ENCODE measurements around the gene FBXL13.

The FBXL13 gene

DNA sequence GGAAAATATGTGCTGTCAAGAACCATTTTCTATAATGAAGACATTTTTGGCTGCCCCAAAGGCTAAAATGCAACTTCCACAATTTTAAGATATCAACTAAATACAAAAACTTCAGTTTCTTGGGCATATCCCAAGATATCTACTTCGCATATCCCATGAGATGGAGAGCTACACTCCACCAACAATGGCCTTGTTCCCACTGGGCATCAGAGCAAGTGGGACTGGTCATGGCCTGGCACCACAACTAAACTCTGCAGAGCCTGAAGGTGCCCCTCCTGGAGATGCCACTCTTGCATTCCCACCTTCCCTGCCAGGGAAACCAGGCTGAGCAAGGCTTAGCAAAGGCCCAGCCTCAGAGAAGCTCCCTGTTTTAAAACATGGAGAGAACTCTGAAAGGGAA is 237.6 kb downstream of the FBXL13 start:
- Histone ChIP-seq H3K79me2 (ENCODE audit: insufficient read depth, low read depth) (no peaks in the 10 kb centered on the region), H3K27me3 (ENCODE audit: insufficient read depth, low read depth) (no peaks in the 10 kb centered on the region), H3K27ac (no peak overlapping the region), H4K20me1 (ENCODE audit: insufficient read depth) (no peaks in the 10 kb centered on the region), H3K4me2 (peak overlapping the region; percentile 6; the same call in 1 of the 2 replicates), H3K4me3 (IDR thresholded peaks at IDR 0.05; ENCODE audit: insufficient read depth, low read depth, low read length) (no peak overlapping the region), H3K36me3 (ENCODE audit: insufficient read depth) (no peaks in the 10 kb centered on the region), H3K4me1 (ENCODE audit: low read depth, poor library complexity, severe bottlenecking) (peaks cover 96% of the 10 kb centered on the region), H3K9ac (no peak overlapping the region), H2AFZ (ENCODE audit: low read depth) (no peak overlapping the region)
- TF ChIP-seq, protein P1, sequence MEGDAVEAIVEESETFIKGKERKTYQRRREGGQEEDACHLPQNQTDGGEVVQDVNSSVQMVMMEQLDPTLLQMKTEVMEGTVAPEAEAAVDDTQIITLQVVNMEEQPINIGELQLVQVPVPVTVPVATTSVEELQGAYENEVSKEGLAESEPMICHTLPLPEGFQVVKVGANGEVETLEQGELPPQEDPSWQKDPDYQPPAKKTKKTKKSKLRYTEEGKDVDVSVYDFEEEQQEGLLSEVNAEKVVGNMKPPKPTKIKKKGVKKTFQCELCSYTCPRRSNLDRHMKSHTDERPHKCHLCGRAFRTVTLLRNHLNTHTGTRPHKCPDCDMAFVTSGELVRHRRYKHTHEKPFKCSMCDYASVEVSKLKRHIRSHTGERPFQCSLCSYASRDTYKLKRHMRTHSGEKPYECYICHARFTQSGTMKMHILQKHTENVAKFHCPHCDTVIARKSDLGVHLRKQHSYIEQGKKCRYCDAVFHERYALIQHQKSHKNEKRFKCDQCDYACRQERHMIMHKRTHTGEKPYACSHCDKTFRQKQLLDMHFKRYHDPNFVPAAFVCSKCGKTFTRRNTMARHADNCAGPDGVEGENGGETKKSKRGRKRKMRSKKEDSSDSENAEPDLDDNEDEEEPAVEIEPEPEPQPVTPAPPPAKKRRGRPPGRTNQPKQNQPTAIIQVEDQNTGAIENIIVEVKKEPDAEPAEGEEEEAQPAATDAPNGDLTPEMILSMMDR (conservative IDR thresholded peaks at IDR 0.05; ENCODE audit: low read depth, low read length), result no peak

DNA sequence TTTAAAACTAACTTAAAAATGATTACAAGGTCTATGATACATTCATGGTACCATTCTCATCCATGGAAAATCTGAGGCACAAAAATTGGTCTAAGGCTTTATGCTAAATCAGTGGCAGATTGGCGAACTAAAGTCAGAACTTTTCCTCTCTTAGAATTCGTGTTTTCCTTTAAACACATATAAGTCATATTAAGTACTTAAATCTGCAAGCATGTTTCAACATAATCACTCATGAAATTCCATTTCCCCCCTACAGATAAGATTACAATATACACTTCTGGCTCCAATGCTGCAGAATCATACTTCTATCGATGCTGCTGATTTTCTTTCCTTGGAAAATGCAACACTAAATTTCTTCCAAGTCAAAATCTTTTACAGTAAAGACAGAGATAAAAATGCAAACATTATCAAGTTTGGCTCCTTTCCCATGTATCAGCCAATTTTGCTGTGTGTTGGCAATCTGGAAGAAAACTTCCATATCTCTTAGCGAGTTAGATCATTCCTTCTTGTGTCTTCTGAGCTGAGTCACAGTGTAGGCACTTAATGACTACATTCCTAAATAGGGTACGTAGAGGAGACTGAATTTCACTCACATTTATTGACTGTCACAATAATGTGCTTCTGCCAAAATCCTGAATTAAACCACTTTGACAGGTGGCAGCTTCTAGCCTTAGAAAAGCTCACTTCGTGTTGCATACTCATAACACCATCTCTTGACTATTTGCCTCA is 238.2 kb downstream of the FBXL13 start:
- no peak overlapping the region for H3K9ac ChIP-seq
- H3K79me2 ChIP-seq (ENCODE audit: insufficient read depth, low read depth), result no peaks in the 10 kb centered on the region
- H3K4me2 ChIP-seq, result peak overlapping the region; percentile 6; the same call in 1 of the 2 replicates
- no peak overlapping the region for H2AFZ ChIP-seq (ENCODE audit: low read depth)
- peaks cover 90% of the 10 kb centered on the region for H3K4me1 ChIP-seq (ENCODE audit: low read depth, poor library complexity, severe bottlenecking)
- no peaks in the 10 kb centered on the region for H3K36me3 ChIP-seq (ENCODE audit: insufficient read depth)
- H3K4me3 ChIP-seq (IDR thresholded peaks at IDR 0.05; ENCODE audit: insufficient read depth, low read depth, low read length), result no peak overlapping the region
- TF ChIP-seq, protein P1 (conservative IDR thresholded peaks at IDR 0.05; ENCODE audit: low read depth, low read length), result no peak
- no peak overlapping the region for H3K27ac ChIP-seq
- H3K27me3 ChIP-seq (ENCODE audit: insufficient read depth, low read depth), result no peaks in the 10 kb centered on the region
- H4K20me1 ChIP-seq (ENCODE audit: insufficient read depth), result no peaks in the 10 kb centered on the region

DNA sequence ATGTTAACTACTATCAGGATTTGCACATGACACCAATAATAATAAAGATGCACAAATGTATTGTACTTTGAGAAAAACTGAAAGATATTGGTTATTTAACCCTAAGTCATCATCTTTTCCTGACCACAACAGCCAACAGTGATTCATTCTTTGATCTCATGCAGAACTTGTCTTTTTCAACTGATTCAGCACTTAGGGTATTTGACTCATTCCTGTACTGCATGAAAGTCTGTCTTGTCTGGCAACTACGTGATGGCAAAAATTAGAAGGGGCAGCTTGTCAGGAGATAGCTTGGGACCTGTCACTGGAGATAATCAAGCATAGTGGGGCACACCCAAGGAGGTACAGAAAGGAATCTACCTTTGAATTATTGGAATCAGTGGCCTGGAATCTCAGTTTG is 239.6 kb downstream of the FBXL13 start:
- TF ChIP-seq, protein P1 (conservative IDR thresholded peaks at IDR 0.05; ENCODE audit: low read depth, low read length), result no peak
- Histone ChIP-seq H3K4me1 (ENCODE audit: low read depth, poor library complexity, severe bottlenecking) (peaks cover 76% of the 10 kb centered on the region), H3K4me2 (peak overlapping the region; percentile 88), H4K20me1 (ENCODE audit: insufficient read depth) (no peaks in the 10 kb centered on the region), H3K79me2 (ENCODE audit: insufficient read depth, low read depth) (no peaks in the 10 kb centered on the region), H3K9ac (peak overlapping the region; percentile 22; the same call in 1 of the 2 replicates), H3K27me3 (ENCODE audit: insufficient read depth, low read depth) (no peaks in the 10 kb centered on the region), H3K27ac (peak overlapping the region; percentile 76), H2AFZ (ENCODE audit: low read depth) (0 out of 2 replicates have a peak overlapping the region, but pooled peaks have one; percentile 20), H3K4me3 (IDR thresholded peaks at IDR 0.05; ENCODE audit: insufficient read depth, low read depth, low read length) (no peak overlapping the region), H3K36me3 (ENCODE audit: insufficient read depth) (no peaks in the 10 kb centered on the region)

DNA sequence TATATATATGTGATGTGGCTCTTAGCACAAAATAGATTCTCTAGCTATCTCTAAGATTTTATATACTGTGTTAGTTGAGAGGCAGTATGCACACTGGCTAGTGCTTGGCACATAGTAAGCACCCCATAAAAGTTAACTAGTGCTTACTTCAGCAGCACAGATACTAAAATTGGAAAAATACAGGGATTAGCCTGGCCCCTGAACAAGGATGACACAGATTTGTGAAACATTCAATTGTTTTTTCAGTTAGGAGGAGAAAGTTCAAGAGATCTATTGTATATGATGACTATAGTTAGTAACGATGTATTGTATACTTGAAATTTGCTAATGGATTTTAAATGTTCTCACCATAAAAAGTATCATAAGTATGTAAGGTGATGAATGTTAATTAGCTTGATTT is 240.1 kb downstream of the FBXL13 start:
- Histone ChIP-seq H3K79me2 (ENCODE audit: insufficient read depth, low read depth) (no peaks in the 10 kb centered on the region), H3K27me3 (ENCODE audit: insufficient read depth, low read depth) (no peaks in the 10 kb centered on the region), H3K4me2 (peak overlapping the region; percentile 88), H3K4me3 (IDR thresholded peaks at IDR 0.05; ENCODE audit: insufficient read depth, low read depth, low read length) (no peak overlapping the region), H4K20me1 (ENCODE audit: insufficient read depth) (no peaks in the 10 kb centered on the region), H3K36me3 (ENCODE audit: insufficient read depth) (no peaks in the 10 kb centered on the region), H2AFZ (ENCODE audit: low read depth) (no peak overlapping the region), H3K4me1 (ENCODE audit: low read depth, poor library complexity, severe bottlenecking) (peaks cover 71% of the 10 kb centered on the region), H3K9ac (no peak overlapping the region), H3K27ac (peak overlapping the region; percentile 76)
- TF ChIP-seq, protein P1 (conservative IDR thresholded peaks at IDR 0.05; ENCODE audit: low read depth, low read length), result no peak
